NCI-H2107 treated with DMSO at 0.1 percent for 48 hours (cell line): ENCODE results near the gene ITGB3BP.
A peak's percentile ranks its signal among the peaks of the same experiment; 100 is the strongest.
"Not testable (repeated sequence)": the region's sequence is repeated elsewhere in the genome, so short reads cannot be mapped to it uniquely, and the experiment has no call there.

Experiments used
- DNase-seq: peaks from one replicate; lab custom pipeline; 2025; ENCODE audit not compliant: unreplicated experiment; lab: John Stamatoyannopoulos, UW

ITGB3BP gene

GRCh38 chr1:63522891-63523728 is at the start of gene ITGB3BP, which contains the start of gene EFCAB7:
TSS of gene ITGB3BP (minus strand) at chr1:63523225. CDS start at chr1:63523133, 92 bp downstream.
TSS of gene EFCAB7 (plus strand) at chr1:63523525. CDS start at chr1:63525573, 2,048 bp downstream.
- peak; percentile 97 for DNase-seq

GRCh38 chr1:63572686-63573085 is 49.7 kb upstream of the ITGB3BP start:
- DNase-seq: not testable (repeated sequence)

- no peak for DNase-seq
Measured at GRCh38 chr1:63569640-63570316, 46.8 kb upstream of the ITGB3BP start.

GRCh38 chr1:63569068-63569467 is 46.0 kb upstream of the ITGB3BP start:
- DNase-seq: no peak

GRCh38 chr1:63563745-63564144 is 40.7 kb upstream of the ITGB3BP start:
- DNase-seq: no peak

GRCh38 chr1:63559357-63559756 is 36.3 kb upstream of the ITGB3BP start:
- DNase-seq: no peak

GRCh38 chr1:63557365-63557987 is 34.5 kb upstream of the ITGB3BP start:
- DNase-seq: no peak

- no peak for DNase-seq
Measured at GRCh38 chr1:63555480-63555879, 32.5 kb upstream of the ITGB3BP start.

- DNase-seq: no peak
Measured at GRCh38 chr1:63548877-63549276, 25.9 kb upstream of the ITGB3BP start.

- DNase-seq: no peak
Measured at GRCh38 chr1:63548303-63548702, 25.3 kb upstream of the ITGB3BP start.

- DNase-seq: no peak
Measured at GRCh38 chr1:63547621-63548294, 24.7 kb upstream of the ITGB3BP start.

- no peak for DNase-seq
Measured at GRCh38 chr1:63545780-63546179, 22.8 kb upstream of the ITGB3BP start.

GRCh38 chr1:63537940-63538339 is 14.9 kb upstream of the ITGB3BP start:
- DNase-seq: peak; percentile 28

GRCh38 chr1:63537006-63537405 is 14.0 kb upstream of the ITGB3BP start:
- DNase-seq: no peak

GRCh38 chr1:63534406-63534805 is 11.4 kb upstream of the ITGB3BP start:
- no peak for DNase-seq

- no peak for DNase-seq
Measured at GRCh38 chr1:63533931-63534330, 10.9 kb upstream of the ITGB3BP start.

GRCh38 chr1:63532727-63533126 is 9.7 kb upstream of the ITGB3BP start:
- DNase-seq: no peak

GRCh38 chr1:63524201-63524600 is 1.2 kb upstream of the ITGB3BP start:
- DNase-seq: peak; percentile 29

- DNase-seq: peak; percentile 93
Measured at GRCh38 chr1:63523738-63524137, 713 bp upstream of the ITGB3BP start.

- DNase-seq: no peak
Measured at GRCh38 chr1:63516629-63517028, 6.4 kb downstream of the ITGB3BP start.

- DNase-seq: no peak
Measured at GRCh38 chr1:63512584-63512983, 10.4 kb downstream of the ITGB3BP start.
